ENCODE measurements around the gene GALNT6.

DNA sequence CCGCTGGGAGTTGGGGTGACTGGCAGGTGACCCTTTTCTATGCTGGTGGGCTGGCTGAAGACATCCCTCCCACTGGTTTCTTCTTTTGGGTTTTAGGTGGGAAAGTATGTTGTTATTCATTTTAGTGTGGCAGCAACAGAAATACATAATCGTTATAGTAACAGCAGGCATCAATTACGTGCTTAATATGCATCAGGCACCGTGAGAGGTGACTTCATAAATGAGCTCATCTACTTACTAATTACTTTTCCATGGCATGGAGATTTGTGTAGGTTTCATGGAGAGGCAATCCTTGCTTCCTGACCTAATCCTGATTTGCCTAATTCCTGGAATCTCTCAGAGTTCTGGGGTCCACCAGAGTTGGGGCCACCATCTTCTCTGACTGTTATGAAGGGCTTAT, 31.4 kb downstream of the GALNT6 start:
- TF ChIP-seq, protein P1, sequence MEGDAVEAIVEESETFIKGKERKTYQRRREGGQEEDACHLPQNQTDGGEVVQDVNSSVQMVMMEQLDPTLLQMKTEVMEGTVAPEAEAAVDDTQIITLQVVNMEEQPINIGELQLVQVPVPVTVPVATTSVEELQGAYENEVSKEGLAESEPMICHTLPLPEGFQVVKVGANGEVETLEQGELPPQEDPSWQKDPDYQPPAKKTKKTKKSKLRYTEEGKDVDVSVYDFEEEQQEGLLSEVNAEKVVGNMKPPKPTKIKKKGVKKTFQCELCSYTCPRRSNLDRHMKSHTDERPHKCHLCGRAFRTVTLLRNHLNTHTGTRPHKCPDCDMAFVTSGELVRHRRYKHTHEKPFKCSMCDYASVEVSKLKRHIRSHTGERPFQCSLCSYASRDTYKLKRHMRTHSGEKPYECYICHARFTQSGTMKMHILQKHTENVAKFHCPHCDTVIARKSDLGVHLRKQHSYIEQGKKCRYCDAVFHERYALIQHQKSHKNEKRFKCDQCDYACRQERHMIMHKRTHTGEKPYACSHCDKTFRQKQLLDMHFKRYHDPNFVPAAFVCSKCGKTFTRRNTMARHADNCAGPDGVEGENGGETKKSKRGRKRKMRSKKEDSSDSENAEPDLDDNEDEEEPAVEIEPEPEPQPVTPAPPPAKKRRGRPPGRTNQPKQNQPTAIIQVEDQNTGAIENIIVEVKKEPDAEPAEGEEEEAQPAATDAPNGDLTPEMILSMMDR (IDR thresholded peaks at IDR 0.05; ENCODE audit: poor library complexity), result no peak
- TF ChIP-seq EZH2 (IDR thresholded peaks at IDR 0.05; ENCODE audit: borderline replicate concordance) (no peak), EZH2phosphoT487 (IDR thresholded peaks at IDR 0.05; ENCODE audit: low read depth, severe bottlenecking, unreplicated experiment) (no peak)

Measured in hepatocyte (in vitro differentiated cells).